ENCODE measurements around the gene METTL1. TPM values are rescaled to one million over a fixed set of nuclear protein-coding genes. Genes with fewer than 3 reads are reported as not detected.

METTL1 gene
- total and polyA plus RNA-seq, 9 of the 15 experiments (the other 6 are each of a cell fraction or from before 2014, with no cell fraction given) = 12.6 to 65.9 (median 39.2) TPM

- peak; percentile 99 for TF ChIP-seq CLOCK (CRISPR knock-in tag; IDR thresholded peaks at IDR 0.05; ENCODE audit: borderline replicate concordance)
- peak; percentile 54 for TF ChIP-seq ASH1L (IDR thresholded peaks at IDR 0.05; ENCODE audit: borderline replicate concordance, low read depth, partially characterized antibody)
- peak; percentile 66 for TF ChIP-seq NFE2 (IDR thresholded peaks at IDR 0.05; ENCODE audit: low read depth)
- no peak for TF ChIP-seq ZSCAN29 (IDR thresholded peaks at IDR 0.05)
- TF ChIP-seq ZBTB33 (CRISPR knock-in tag; IDR thresholded peaks at IDR 0.05) = no peak; the same call in none of the 2 replicates
- TF ChIP-seq CREB3 (tag; conservative IDR thresholded peaks at IDR 0.05; ENCODE audit: low read depth) = no peak
- TF ChIP-seq NBN (IDR thresholded peaks at IDR 0.05; ENCODE audit: low read depth) = peak; percentile 38
- no peak for TF ChIP-seq POLR3G (IDR thresholded peaks at IDR 0.05; ENCODE audit: extremely low read depth, insufficient read length, insufficient replicate concordance)
- no peak for TF ChIP-seq NELFE (IDR thresholded peaks at IDR 0.05; ENCODE audit: insufficient read depth, insufficient read length)
- peak; percentile 99 for TF ChIP-seq VEZF1 (CRISPR knock-in tag; IDR thresholded peaks at IDR 0.05)
Observed at GRCh38 chr12:57751788-57752667, 19.9 kb downstream of the METTL1 start, which contains the start of gene CDK4 (continued).

Measured in K562 (cell line).